ENCODE data around the gene HDAC4. TPM values are rescaled to one million over a fixed set of nuclear protein-coding genes. Genes with fewer than 3 reads are reported as not detected.

HDAC4 gene
- total RNA-seq, 1 experiment from 2014 or later, result 32.0 TPM

GRCh38 chr2:239238381-239238780 lies 162.4 kb downstream of the HDAC4 start:
- no peak overlapping the region for H2AK5ac ChIP-seq (ENCODE audit: insufficient read length, low read length)
- no peaks in the 10 kb centered on the region for H3K23me2 ChIP-seq (ENCODE audit: insufficient read length, low read depth, low read length, poor library complexity, severe bottlenecking)
- H3K9ac ChIP-seq (ENCODE audit: extremely low read depth, insufficient read length, low read length), result no peak overlapping the region
- no peaks in the 10 kb centered on the region; a peak in 1 of 7 replicates for H3K36me3 Mint-ChIP-seq (ENCODE audit: insufficient read depth in 1 of 3, low read depth in 3 of 3)
- H3K27ac Mint-ChIP-seq, result no peak overlapping the region; a peak in 2 of 7 replicates
- no peaks in the 10 kb centered on the region for H3K9me3 ChIP-seq (ENCODE audit: control insufficient read depth, low read depth, low read length)
- H3K4ac ChIP-seq (ENCODE audit: low read depth, low read length), result no peak overlapping the region
- H2BK15ac ChIP-seq (ENCODE audit: low read depth, low read length), result no peak overlapping the region
- no peak overlapping the region for H2BK120ac ChIP-seq (ENCODE audit: low read depth, low read length, poor library complexity, severe bottlenecking)
- H3K4me2 ChIP-seq (ENCODE audit: insufficient read depth, insufficient read length, low read length), result no peak overlapping the region
- H3K4me1 ChIP-seq (ENCODE audit: insufficient read depth, low read length), result no peaks in the 10 kb centered on the region
- DNase-seq, result no peak
- no peaks in the 10 kb centered on the region for H3K9me3 Mint-ChIP-seq
- H3K4me1 Mint-ChIP-seq, result peaks cover 21 to 25% of the 10 kb centered on the region in 2 experiments
- H4K5ac ChIP-seq (ENCODE audit: insufficient read length, low read depth, low read length), result no peak overlapping the region
- no peak overlapping the region for H4K91ac ChIP-seq (ENCODE audit: insufficient read length, low read depth, low read length)
- no peaks in the 10 kb centered on the region for H3K27me3 ChIP-seq (ENCODE audit: insufficient read depth, low read length)
- no peak overlapping the region for H2AFZ ChIP-seq (ENCODE audit: low read length)
- H3K18ac ChIP-seq (ENCODE audit: insufficient read length, low read depth, low read length), result no peak overlapping the region
- H2BK5ac ChIP-seq (ENCODE audit: insufficient read length, low read length), result no peak overlapping the region
- H3T11ph ChIP-seq (ENCODE audit: low read length), result no peak overlapping the region
- H4K8ac ChIP-seq (replicated peaks; ENCODE audit: insufficient read length, low read depth, low read length), result no peak overlapping the region
- no CpG with 5 or more reads among the region's 5 CpGs for WGBS (ENCODE audit: extremely low coverage, insufficient read length, low lambda C conversion rate)
- no peak overlapping the region for H3K14ac ChIP-seq (ENCODE audit: insufficient read depth, low read length)
- no peak overlapping the region for H2BK12ac ChIP-seq (ENCODE audit: insufficient read length, low read depth, low read length)
- no peak overlapping the region for H3K56ac ChIP-seq (ENCODE audit: insufficient read length, low read depth, low read length)
- no peak overlapping the region for H3K23ac ChIP-seq (ENCODE audit: insufficient read length, low read depth, low read length)
- H4K20me1 ChIP-seq (ENCODE audit: control insufficient read depth, insufficient read depth, insufficient read length), result peaks cover 3% of the 10 kb centered on the region
- no peak overlapping the region for H2BK20ac ChIP-seq (ENCODE audit: low read depth, low read length, poor library complexity, severe bottlenecking)
- peaks cover 1% of the 10 kb centered on the region; the same call in 1 of the 2 replicates for H3K27me3 Mint-ChIP-seq (ENCODE audit: low read depth)
- H3K27ac ChIP-seq (ENCODE audit: insufficient read length, low read depth, low read length), result no peak overlapping the region
- H3K4me3 Mint-ChIP-seq, result no peak overlapping the region
- TF ChIP-seq, protein P1, sequence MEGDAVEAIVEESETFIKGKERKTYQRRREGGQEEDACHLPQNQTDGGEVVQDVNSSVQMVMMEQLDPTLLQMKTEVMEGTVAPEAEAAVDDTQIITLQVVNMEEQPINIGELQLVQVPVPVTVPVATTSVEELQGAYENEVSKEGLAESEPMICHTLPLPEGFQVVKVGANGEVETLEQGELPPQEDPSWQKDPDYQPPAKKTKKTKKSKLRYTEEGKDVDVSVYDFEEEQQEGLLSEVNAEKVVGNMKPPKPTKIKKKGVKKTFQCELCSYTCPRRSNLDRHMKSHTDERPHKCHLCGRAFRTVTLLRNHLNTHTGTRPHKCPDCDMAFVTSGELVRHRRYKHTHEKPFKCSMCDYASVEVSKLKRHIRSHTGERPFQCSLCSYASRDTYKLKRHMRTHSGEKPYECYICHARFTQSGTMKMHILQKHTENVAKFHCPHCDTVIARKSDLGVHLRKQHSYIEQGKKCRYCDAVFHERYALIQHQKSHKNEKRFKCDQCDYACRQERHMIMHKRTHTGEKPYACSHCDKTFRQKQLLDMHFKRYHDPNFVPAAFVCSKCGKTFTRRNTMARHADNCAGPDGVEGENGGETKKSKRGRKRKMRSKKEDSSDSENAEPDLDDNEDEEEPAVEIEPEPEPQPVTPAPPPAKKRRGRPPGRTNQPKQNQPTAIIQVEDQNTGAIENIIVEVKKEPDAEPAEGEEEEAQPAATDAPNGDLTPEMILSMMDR (conservative IDR thresholded peaks at IDR 0.05), result no peak
- no peaks in the 10 kb centered on the region for H3K79me1 ChIP-seq (ENCODE audit: insufficient read depth, low read depth, low read length, poor library complexity, severe bottlenecking)
- no peaks in the 10 kb centered on the region; the same call in 1 of the 2 replicates for H3K79me2 ChIP-seq (ENCODE audit: insufficient read depth, low read length)
